ENCODE results near the gene FGF19.

Gene FGF19

DNA sequence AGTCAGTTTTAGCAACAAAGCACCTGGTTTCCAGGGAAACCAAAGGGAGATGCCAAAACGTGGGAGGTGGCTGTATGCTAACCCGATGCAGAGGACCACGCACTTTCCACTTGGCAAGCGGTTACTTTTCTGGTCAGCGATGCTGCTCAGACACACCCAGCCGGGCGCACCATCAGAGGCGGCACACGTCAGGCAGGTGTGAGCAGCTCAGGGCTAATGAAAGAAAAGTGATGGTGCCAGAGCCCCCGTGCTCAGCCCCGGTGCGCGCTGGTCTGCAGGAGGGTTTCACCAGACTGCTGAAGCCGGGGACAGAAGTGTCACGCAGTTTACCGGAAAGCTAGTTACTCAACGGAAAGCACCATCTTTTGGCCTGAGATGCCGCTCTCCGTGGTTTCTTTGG lies 34.3 kb downstream of the FGF19 start:
- no peak for DNase-seq (ENCODE audit: low read depth)

DNA sequence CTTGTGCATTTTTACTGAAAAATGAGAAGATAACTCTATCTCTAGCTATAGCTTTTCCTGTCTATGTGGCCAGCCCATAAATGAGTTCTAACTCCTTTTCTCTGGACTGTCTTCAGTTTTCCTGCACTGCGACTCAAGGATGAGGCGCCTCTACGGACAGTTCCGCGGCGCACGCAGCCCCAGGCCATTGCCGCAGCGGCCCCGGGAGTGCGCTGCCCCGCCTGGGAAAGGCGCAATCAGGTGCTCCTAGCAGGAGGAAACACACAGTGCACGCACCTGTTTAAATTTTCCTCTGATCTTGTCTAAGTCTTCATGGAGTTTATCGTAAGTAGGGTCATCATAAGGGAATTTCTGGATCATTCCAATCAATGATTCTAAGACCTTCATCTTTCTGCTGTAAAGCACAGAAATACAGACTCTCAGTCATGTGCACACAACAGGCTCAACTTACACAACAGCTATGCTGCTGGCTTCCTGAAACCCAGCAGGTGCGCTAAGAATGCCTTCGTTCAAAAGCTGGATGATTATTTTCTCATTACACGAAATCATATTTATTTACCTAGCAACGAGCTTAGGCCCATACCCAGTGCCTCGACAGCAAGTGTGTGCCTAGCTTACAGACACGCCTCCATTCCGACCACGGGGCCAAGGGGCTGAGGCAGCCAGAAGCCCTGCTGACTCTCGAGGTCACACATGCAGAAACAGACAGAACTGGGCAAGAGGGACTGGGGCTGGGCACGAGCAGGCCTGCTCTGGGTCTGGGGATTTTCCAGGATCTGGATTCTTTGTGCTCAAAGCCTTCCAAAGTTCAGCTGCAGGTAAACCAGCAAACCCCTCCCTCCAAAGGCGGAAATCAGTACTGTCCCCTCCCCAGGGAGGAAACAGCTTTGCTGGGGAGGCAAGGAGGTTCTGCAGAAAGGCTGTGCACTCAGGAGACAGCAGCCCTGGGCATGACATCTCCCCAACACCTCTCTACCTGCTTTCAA lies 35.9 kb downstream of the FGF19 start:
- DNase-seq (ENCODE audit: low read depth), result no peak

DNA sequence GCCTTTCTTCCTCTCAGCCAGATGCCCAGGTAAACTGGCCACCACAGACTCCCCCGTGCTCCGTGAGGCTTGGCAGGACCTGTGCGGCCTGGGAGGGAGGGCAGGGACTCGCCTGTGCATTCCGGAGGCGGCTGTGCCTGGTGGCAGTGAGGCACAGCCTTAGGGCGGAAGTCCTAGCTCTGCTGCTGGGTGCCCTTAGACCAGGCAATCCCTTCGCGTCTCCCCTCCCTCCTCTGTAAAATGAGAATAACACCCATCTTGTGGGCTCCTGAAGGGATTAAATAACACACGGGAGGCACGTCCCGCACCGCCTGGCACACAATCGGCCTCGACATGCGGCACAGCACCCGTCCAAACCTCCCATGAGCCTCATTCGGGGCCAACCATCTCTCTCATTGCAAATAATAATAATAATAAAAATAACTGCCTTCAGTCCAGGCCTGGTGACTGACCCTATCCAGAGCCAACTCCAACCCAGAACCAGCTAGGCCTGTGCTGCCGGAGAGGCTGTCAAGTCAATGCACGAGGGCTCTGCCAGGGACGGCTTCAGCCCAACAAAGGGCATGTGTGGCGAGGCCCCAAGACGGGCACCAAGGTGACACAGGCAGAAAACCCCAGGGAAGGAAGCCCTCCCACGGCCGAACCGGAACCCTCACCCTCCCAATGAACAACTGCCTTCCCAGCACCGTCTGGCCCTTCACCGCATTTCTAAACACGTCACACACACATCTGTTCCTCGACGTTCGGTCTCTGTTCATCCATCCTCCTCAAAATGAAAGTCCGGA lies 36.9 kb downstream of the FGF19 start:
- DNase-seq (ENCODE audit: low read depth), result no peak

DNA sequence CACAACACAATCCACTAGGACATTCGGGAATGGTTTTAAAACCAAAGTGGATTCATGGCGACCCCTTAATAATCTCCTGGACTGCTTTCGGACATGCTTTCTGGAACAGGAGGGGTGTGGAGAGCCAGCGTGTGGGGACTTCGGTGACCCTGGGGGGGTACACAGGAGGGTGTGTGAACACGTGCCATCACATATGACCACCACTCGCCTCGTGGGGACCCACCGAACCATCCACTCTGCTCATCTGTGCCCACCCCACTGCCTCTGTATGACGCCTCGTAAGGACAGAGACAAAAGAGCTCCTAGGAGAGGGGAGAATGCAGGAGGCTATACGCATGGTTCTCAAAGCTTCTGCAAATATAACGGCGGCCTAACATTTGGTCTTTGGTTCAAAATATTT lies 37.6 kb downstream of the FGF19 start:
- DNase-seq (ENCODE audit: low read depth), result no peak

DNA sequence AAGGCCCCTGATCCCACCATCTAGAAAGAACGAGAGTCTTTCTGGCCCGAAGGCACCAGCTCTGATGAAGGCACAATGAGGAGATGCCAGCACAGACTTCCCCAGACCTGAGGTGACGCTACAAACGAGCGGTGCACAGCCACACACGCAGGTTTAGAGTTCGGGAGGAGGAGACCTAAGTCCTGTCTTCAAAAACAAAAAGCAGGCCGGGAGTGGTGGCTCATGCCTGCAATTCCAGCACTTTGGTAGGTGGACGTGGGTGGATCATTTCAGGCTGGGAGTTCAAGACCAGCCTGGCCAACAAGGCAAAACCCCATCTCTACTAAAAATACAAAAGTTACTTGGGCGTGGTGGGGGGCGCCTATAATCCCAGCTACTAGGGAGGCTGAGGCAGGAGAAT lies 38.2 kb downstream of the FGF19 start:
- no peak for DNase-seq (ENCODE audit: low read depth)

DNA sequence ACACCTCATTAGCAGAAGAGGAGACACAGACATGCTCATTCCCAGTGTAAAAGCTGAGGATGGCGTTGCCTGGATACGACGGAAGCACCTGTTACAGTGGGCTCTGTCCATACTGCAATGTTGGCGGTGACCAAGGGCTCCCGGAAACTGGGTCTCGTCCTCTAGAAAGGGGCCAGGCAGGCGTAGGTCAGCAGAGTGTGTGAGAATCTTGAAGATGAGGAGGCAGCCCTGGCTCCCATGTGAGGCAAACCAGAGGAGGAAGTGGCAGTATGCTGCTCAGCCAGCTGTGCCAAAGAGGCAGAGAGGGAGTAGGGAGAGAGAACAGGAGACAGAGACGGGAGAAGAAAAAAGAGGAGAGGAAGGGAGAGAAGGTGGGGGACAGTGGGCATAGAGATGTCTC lies 38.9 kb downstream of the FGF19 start:
- DNase-seq (ENCODE audit: low read depth), result no peak

DNA sequence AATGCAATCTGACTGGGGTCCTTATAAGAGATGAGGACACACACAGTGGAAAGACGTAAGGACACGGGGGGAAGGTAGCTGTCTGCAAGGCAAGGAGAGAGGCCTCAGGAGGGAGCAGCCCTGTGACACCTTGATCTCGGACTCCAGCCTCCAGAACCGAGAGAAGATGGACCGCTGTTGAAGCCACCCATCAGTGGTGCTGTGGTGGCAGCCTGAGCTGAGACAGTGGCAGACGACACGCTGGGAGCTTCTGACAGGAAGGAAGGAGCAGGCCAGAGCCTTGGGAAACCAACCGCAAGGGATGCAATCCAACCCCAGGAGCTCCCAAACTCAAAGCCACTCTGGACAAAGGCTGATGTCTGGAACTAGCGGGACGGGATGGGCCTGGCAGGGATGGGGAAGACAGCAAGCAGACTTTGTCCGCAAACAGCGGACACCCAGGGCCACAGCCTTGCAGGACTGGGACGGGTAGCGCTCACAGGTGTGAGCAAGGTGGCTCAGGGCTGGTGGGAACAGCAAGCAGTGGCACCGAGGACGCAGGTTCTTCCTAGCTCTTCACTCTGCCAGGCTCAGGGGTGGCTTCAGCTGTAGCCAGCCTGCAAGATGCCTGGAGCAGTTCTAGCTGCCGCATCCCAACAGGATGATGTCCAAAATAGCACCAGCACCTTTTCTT lies 39.6 kb downstream of the FGF19 start:
- no peak for DNase-seq (ENCODE audit: low read depth)

DNA sequence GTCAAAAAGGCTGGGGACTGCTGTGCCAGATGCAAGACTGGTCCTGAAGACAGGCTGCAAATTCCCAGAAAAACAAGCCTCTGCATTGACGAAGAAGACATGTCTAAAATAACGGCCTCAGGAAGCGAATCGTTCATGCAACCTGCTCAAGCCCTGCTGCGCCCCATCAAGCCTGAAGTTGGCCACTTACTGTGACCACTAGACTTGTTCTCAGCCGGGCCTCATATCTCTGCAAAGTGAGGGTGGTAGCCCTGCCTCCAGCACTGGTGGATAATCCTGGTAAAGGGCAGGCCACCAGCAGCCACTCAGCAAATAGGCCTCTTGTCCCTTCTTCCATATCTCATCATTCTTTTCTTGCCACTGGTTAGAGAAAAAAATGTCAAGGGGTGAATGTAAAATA lies 40.5 kb downstream of the FGF19 start:
- DNase-seq (ENCODE audit: low read depth), result no peak

DNA sequence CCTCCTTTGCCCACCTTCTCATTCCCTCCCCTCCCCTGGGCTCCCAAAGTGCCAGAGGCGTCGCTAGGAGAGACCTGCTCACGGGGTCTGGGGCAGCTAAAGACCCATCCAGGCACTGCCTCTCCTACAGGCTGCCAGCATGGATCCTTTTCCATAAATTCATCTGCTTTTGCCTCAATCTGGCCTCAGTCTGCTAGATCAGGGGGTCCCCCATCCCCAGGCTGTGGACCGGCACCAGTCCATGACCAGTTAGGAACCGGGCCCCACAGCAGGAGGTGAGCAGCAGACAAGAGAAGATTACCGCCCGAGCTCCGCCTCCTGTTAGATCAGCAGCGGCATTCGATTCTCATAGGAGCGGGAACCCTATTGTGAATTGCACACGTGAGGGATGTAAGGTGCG lies 41.0 kb downstream of the FGF19 start:
- DNase-seq (ENCODE audit: low read depth), result no peak

DNA sequence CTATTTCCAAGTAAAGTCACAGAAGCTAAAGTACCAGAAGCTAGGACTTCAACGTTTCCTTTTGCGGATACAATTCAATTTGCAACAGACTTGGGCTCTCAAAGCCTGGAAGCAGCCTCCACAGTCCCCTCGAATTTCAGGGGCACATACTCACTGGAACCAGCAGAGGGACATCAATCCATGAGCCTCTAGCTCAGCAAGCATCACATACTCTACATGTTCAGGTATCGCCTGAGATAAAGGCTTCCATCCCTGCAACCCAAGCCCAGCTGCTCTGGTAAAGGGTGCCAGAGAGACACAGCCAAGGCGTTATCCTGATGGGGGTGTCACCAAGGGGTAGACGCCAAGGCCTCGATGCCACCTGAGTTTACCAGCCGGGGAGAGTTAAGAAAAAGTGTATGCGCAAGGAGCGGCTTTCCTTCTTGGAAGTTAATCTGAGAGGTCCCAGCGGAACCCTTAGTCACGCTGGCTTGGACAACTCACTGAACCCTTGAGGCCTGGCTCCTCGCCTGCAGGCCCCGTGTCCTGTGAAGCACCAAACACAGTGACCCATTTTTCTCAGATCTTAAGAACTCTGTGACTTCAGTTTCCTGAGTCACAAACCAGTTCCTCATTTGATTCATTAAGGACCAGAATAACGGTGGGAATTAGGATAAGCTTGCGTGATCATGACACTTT lies 41.7 kb downstream of the FGF19 start:
- no peak for DNase-seq (ENCODE audit: low read depth)

DNA sequence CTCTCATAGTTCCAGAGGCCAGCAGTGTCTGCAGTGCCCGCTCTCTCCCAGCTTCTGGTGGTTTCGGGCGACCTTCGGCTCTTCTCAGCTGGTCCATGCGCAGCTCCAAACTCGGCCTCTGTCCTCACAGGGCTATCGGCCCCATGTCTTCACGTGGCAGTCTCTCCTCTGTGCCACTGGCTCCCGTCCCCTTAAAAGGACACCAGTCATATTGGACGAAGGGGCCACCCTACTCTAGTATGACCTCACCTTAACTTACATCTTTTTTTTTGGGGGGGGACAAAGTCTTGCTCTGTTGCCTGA lies 42.5 kb downstream of the FGF19 start:
- DNase-seq (ENCODE audit: low read depth), result no peak

DNA sequence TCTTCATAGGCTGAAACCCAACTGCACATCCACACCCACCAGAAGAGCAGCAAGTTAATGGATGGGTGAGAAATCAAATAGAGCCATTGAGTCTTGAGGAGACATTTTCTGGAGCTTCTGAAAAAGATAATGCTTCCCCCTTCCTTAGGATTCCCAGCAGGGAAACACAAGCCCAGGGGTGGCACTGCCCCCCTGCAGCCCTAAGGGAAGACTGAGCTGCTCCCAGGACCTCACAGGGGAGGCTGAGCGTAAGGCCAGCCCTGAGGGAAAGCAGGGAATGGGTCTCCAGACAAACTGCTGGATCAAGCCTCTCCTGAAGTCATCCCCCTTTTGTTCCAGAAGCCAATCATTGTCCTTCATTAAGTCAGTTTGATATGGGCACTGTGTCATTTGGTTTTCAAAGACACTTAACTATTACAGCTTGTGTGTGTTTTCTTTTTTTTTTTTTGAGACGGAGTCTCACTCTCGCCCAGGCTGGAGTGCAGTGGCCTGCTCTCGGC lies 43.8 kb downstream of the FGF19 start:
- no peak for DNase-seq (ENCODE audit: low read depth)

DNA sequence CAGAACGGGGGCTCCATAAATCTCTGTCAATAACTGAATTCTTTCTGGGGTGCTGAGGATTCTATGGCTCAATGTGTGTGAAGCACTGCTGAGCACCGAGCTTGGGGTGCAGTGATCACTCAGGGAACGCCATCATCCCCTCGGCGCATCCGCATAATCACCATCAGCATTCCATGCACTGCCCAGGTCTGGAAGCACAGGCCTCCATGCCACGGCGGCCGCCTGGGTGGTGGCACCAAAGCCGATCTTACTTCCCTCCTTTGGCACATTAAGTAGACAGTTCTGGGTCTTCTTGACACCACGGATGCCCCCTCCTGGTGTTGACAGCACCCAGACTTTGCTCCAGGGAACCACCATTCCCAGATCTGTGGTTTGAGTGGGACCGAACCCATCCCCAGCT lies 44.2 kb downstream of the FGF19 start:
- no peak for DNase-seq (ENCODE audit: low read depth)

DNA sequence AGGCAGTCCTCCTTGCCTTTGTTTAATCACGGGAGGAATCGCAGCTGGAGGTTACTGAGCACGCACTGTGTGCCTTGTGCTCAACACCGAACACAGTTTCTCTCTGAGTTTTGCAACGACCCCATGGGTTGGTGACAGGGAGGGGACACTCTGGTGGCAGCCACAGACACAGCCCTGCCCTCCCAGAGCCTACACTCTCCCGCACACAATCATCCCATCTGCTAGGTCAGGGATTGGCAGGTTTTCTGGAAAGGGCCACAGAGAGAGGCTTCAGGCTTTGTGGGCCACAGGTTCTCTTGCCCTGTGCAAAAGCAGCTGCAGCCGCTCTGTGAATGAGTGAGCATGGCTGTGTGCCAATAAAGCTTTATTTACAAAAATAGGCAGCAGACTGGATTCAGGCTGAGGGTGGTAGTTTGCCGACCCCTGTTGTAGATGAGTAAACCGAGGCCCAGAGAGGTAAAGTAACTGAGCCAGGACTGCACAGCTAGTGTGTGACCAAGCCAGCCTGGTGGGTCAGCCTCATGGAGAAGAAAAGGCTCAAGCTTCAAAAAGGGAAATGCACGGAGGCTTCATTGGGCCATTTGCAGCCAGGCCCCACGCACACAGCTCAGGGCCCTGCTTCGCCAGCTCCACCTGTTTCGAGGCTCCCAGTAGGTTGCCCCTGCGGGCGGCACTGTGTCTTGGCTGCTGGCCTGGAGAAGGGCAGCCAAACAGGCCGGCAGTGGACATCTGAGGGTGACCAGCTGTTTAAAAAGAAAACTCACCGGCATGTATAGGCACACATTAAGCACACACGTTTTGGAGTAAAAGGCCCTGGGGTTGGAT lies 45.0 kb downstream of the FGF19 start:
- DNase-seq (ENCODE audit: low read depth), result no peak

DNA sequence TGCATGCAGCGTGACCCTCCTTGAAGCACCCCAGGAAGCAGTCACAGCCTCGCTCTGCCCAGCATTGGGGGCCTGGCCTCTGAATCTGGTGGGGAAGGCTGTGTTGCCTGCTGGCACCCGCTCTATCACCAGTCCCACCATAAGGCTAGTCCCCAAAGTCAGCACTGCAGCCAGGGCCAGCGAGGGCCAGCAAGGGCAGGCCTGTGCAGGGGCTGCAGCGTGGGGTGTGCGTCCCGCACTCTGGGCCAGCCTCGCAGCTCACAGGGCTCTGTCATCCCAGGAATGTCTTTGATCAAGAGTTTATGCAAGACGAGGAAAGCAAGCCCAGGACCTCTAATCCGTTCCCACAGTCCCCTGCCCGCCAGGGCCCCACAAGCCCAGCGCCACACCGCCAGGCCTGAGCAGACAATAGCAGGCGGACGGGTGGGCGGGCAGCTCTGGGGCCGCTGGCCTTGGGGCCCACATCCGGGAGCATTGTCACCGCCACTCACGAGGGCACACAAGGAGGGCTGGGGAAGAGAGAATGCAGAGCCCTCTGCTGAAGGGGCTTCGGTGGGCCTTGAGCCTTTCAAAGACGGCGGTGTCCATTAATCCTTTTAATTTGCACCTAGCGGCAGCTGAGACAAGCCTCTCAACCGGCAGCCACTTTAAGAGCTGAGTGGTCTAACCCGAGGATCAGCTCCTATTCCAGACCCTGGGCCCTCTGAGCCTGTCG lies 45.8 kb downstream of the FGF19 start:
- DNase-seq (ENCODE audit: low read depth), result no peak

DNA sequence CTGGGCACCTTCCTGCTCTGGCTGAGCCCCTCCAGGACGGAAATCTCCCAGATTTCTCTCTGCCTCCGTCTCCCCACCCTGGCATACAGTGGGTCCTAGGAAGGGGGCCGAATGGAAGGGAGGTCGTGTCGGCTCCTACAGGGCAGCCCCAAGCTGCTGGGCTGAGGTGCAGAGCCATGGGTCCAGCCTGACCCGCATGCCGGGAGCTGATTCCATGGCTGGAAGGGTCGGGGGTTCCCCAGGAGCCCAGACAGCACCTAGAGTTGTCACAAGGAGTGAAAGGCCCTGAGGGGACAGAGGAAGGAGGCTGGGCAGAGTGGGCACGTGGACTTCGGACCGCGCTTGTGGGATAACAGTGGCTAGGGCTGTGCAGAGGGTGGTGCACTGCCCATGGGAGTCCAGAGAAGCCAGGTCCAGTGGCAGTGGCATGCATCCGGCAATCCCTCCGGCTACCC lies 46.3 kb downstream of the FGF19 start:
- DNase-seq (ENCODE audit: low read depth), result no peak

DNA sequence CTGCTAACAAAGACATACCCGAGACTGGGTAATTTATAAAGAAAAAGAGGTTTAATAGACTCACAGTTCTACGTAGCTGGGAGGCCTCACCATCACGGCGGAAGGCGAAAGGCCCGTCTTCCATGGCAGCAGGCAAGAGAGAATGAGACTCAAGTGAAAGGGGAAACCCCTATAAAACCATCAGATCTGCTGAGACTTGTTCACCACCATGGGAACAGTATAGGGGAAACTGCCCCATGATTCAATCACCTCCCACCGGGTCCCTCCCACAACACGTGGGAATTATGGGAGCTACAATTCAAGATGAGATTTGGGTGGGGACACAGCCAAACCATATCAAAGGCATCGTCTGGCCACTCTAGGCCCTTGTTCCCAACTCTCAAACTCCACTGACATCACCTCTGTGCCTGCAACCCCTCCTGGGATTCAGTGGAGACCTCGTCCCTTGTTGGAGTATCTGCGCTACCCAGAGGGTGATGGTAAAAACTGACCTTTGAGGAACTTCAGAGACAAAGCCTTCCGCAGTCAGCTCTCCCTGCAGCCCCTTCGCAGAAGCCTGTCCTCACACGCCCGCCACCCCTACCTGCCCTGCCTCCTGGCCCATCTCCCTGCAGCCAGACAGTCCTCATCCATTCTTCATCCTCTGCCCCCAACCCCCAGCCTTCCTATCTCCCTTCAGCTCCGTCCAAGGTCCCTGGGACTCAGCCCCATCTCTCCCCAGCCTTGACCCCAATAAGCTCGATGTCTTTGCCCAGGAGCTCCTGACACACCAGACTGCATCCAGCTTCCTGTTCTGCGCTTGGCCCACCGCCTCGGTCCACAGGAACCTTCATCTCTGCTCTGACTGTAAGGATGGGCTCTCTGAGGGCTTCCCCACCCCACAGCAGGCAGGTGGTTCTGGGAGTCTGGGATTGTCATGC lies 47.0 kb downstream of the FGF19 start:
- no peak for DNase-seq (ENCODE audit: low read depth)

DNA sequence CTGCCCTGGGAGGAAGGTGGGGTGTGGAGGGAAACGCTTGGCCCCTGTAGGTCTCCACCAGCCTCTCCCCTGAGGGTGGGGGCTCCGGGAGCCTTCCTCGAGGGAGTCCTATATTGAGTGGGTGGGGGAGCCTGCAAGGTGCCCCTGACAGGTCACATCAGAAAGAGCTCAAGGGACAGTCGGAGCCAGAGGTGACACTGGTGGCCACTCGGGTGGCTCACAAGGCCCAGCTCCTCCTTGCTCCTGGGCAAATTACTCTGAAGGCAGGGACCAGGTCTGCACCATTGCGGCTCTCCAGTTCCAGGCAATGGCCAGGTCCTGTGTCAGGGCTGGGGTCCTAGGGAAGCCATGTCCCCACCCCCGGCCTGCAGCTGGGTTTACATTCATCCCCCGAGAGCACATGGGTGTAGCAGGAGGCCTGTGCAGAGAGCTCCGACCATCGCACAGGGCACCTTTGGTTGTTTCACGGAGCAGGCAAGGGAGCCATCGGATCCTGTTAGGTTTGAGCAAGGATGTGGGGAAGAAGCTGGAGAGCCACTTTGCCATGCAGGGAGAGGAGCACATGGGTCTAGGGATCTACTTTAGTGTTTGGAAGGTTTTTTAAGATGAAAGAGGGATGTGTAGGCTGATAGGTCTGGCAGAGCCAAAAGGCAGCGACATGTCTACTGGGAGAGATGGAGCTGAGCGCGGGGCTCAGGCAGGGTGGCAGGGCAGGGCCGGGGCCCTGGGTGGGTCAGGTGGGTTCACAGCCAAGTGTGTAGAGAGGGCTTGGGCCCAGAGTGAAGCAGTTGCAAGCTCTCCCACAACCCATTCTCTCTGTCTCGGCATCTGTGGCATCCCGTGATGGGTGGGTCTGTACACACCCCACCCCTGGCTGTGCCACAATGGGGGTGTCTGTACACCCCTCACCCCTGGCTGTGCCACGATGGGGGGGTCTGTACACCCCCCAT lies 48.1 kb downstream of the FGF19 start:
- no peak for DNase-seq (ENCODE audit: low read depth)
